HG03469 (cell line): Measurements from ENCODE around the gene SYNM.
"Not testable (repeated sequence)": the region's sequence is repeated elsewhere in the genome, so short reads cannot be mapped to it uniquely, and the experiment has no call there.

Experiments
- ATAC-seq: cut with Tn5 transposase; IDR thresholded peaks from one replicate; pipeline ENCODE4 v1.9.1; 2021; ENCODE audit warnings: mild to moderate bottlenecking, moderate library complexity, moderate number of reproducible peaks; ENCODE audit not compliant: unreplicated experiment

The SYNM gene

GRCh38 chr15:99104788-99105513 is at the start of gene SYNM:
Gene SYNM, plus strand, starts transcription at chr15:99105080. Its CDS starts 120 bp downstream, at chr15:99105200.
- no peak for ATAC-seq

- no peak for ATAC-seq
Measured at GRCh38 chr15:99055555-99056134, 49.2 kb upstream of the SYNM start.

- ATAC-seq, result no peak
Measured at GRCh38 chr15:99057020-99057419, 47.9 kb upstream of the SYNM start.

GRCh38 chr15:99057697-99058420 is 47.0 kb upstream of the SYNM start:
- no peak for ATAC-seq

GRCh38 chr15:99058421-99058870 is 46.4 kb upstream of the SYNM start:
- no peak for ATAC-seq

GRCh38 chr15:99059010-99059981 is 45.6 kb upstream of the SYNM start:
- ATAC-seq, result peak; percentile 43

GRCh38 chr15:99060186-99060585 is 44.7 kb upstream of the SYNM start:
- not testable (repeated sequence) for ATAC-seq

GRCh38 chr15:99062226-99062625 is 42.7 kb upstream of the SYNM start:
- no peak for ATAC-seq

GRCh38 chr15:99068186-99068585 is 36.7 kb upstream of the SYNM start:
- ATAC-seq, result no peak

- ATAC-seq, result no peak
Measured at GRCh38 chr15:99070208-99070607, 34.7 kb upstream of the SYNM start.

- ATAC-seq, result no peak
Measured at GRCh38 chr15:99071091-99071680, 33.7 kb upstream of the SYNM start.

GRCh38 chr15:99073008-99073717 is 31.7 kb upstream of the SYNM start:
- no peak for ATAC-seq

- no peak for ATAC-seq
Measured at GRCh38 chr15:99074446-99074845, 30.4 kb upstream of the SYNM start.

- not testable (repeated sequence) for ATAC-seq
Measured at GRCh38 chr15:99075059-99075652, 29.7 kb upstream of the SYNM start.

- ATAC-seq, result no peak
Measured at GRCh38 chr15:99076109-99076508, 28.8 kb upstream of the SYNM start.

- ATAC-seq, result peak; percentile 72
Measured at GRCh38 chr15:99076555-99077308, 28.1 kb upstream of the SYNM start.

- no peak for ATAC-seq
Measured at GRCh38 chr15:99082798-99083197, 22.1 kb upstream of the SYNM start.

GRCh38 chr15:99084965-99085364 is 19.9 kb upstream of the SYNM start:
- no peak for ATAC-seq
